A549 (cell line): ENCODE measurements around the gene AGR3.

ENCODE experiments used
- CEBPB ChIP-seq, 2 experiments: fragments of >200 bp in 1 of 2; sonication (Bioruptor Twin) in 1 of 2; formaldehyde crosslinking in 1 of 2; IDR thresholded peaks; 2 replicates each; pipeline ENCODE4 v1.6.1; 2012 to 2016
- CHD2 ChIP-seq: fragments of 150-350 bp; IDR thresholded peaks from 2 replicates; pipeline ENCODE4 v1.6.1; 2014; ENCODE audit warnings: low read length; ENCODE audit not compliant: partially characterized antibody
- ESRRA ChIP-seq: fragments of 150-350 bp; IDR thresholded peaks from 2 replicates; pipeline ENCODE4 v1.6.1; 2014; ENCODE audit warnings: mild to moderate bottlenecking, low read length, borderline replicate concordance
- JUNB ChIP-seq: fragments of >200 bp; sonication (Bioruptor Twin); formaldehyde crosslinking; IDR thresholded peaks from 2 replicates; pipeline ENCODE4 v1.6.1; 2016
- KDM1A ChIP-seq: fragments of 200-600 bp; sonication (generic); IDR thresholded peaks from 2 replicates; pipeline ENCODE4 v1.6.1; 2016; ENCODE audit warnings: low read depth, mild to moderate bottlenecking
- MAFK ChIP-seq: fragments of 450-650 bp; IDR thresholded peaks from 2 replicates; pipeline ENCODE4 v1.6.1; 2014; ENCODE audit not compliant: partially characterized antibody
- NPAS2 ChIP-seq: fragments of 250-450 bp; sonication (Bioruptor Pico); IDR thresholded peaks from 2 replicates; pipeline ENCODE4 v1.8.0; 2022; ENCODE audit warnings: mild to moderate bottlenecking, moderate library complexity, borderline replicate concordance
- RCOR1 ChIP-seq: fragments of 150-350 bp; IDR thresholded peaks from 2 replicates; pipeline ENCODE4 v1.6.1; 2014; ENCODE audit warnings: antibody characterized with exemption, low read length, low read depth
- RFX5 ChIP-seq: fragments of 450-650 bp; IDR thresholded peaks from 2 replicates; pipeline ENCODE4 v1.7.1; 2014; ENCODE audit warnings: antibody characterized with exemption, mild to moderate bottlenecking, moderate library complexity
- SMC3 ChIP-seq: fragments of >200 bp; sonication (Bioruptor Twin); formaldehyde crosslinking; IDR thresholded peaks from 3 replicates; pipeline ENCODE4 v1.6.1; 2018; ENCODE audit warnings: inconsistent platforms
- TF ChIP-seq, protein P1 (sequence below): IDR thresholded peaks from 2 replicates; pipeline ENCODE4 v1.6.1; 2012
- TF ChIP-seq, protein P2 (sequence below): fragments of >200 bp; sonication (Bioruptor Twin); formaldehyde crosslinking; IDR thresholded peaks from 3 replicates; pipeline ENCODE4 v1.5.1; 2016
- TF ChIP-seq, protein P3 (sequence below): fragments of 200-600 bp; sonication (generic); IDR thresholded peaks from 2 replicates; pipeline ENCODE4 v1.6.1; 2016; ENCODE audit warnings: antibody characterized with exemption, mild to moderate bottlenecking, moderate library complexity
- TF ChIP-seq, protein P4 (sequence below): IDR thresholded peaks from 2 replicates; pipeline ENCODE4 v1.6.1; 2012; ENCODE audit warnings: low read depth, borderline replicate concordance

DNA sequence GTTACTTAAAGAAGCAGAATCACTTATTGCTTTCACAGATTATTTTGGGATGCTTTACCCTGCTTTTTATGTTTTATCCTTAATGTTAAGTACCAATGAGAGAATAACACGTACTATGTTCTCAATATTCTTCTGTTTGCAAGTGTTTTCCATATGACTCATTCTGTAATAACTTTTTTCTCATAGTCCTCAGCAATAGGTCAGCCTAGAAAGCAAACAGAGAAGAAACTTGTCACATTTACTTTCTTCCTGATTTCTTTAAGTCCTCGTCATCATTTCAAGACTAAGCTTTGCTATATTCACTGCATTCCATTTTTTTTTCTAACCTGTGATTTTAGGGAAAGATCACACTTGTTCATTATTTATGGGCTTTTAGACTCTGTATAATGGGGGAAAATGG, 70.2 kb downstream of the AGR3 start:
- TF ChIP-seq JUNB, result peak; percentile 36
- TF ChIP-seq, protein P1, sequence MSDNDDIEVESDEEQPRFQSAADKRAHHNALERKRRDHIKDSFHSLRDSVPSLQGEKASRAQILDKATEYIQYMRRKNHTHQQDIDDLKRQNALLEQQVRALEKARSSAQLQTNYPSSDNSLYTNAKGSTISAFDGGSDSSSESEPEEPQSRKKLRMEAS, result peak; percentile 19; the same call in 1 of the 2 replicates
- TF ChIP-seq, protein P2, sequence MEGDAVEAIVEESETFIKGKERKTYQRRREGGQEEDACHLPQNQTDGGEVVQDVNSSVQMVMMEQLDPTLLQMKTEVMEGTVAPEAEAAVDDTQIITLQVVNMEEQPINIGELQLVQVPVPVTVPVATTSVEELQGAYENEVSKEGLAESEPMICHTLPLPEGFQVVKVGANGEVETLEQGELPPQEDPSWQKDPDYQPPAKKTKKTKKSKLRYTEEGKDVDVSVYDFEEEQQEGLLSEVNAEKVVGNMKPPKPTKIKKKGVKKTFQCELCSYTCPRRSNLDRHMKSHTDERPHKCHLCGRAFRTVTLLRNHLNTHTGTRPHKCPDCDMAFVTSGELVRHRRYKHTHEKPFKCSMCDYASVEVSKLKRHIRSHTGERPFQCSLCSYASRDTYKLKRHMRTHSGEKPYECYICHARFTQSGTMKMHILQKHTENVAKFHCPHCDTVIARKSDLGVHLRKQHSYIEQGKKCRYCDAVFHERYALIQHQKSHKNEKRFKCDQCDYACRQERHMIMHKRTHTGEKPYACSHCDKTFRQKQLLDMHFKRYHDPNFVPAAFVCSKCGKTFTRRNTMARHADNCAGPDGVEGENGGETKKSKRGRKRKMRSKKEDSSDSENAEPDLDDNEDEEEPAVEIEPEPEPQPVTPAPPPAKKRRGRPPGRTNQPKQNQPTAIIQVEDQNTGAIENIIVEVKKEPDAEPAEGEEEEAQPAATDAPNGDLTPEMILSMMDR, result no peak
- TF ChIP-seq MAFK, result peak; percentile 36
- TF ChIP-seq RCOR1, result no peak
- TF ChIP-seq ESRRA, result no peak
- TF ChIP-seq, protein P3, sequence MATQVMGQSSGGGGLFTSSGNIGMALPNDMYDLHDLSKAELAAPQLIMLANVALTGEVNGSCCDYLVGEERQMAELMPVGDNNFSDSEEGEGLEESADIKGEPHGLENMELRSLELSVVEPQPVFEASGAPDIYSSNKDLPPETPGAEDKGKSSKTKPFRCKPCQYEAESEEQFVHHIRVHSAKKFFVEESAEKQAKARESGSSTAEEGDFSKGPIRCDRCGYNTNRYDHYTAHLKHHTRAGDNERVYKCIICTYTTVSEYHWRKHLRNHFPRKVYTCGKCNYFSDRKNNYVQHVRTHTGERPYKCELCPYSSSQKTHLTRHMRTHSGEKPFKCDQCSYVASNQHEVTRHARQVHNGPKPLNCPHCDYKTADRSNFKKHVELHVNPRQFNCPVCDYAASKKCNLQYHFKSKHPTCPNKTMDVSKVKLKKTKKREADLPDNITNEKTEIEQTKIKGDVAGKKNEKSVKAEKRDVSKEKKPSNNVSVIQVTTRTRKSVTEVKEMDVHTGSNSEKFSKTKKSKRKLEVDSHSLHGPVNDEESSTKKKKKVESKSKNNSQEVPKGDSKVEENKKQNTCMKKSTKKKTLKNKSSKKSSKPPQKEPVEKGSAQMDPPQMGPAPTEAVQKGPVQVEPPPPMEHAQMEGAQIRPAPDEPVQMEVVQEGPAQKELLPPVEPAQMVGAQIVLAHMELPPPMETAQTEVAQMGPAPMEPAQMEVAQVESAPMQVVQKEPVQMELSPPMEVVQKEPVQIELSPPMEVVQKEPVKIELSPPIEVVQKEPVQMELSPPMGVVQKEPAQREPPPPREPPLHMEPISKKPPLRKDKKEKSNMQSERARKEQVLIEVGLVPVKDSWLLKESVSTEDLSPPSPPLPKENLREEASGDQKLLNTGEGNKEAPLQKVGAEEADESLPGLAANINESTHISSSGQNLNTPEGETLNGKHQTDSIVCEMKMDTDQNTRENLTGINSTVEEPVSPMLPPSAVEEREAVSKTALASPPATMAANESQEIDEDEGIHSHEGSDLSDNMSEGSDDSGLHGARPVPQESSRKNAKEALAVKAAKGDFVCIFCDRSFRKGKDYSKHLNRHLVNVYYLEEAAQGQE, result no peak
- no peak for TF ChIP-seq CHD2
- no peak for TF ChIP-seq NPAS2 (CRISPR knock-in tag)
- TF ChIP-seq, protein P4, sequence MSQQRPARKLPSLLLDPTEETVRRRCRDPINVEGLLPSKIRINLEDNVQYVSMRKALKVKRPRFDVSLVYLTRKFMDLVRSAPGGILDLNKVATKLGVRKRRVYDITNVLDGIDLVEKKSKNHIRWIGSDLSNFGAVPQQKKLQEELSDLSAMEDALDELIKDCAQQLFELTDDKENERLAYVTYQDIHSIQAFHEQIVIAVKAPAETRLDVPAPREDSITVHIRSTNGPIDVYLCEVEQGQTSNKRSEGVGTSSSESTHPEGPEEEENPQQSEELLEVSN, result no peak
- TF ChIP-seq RFX5, result no peak
- no peak for TF ChIP-seq KDM1A
- peak in 1 of 2 experiments; percentile 39; a peak in 1 of 4 replicates for TF ChIP-seq CEBPB (IDR thresholded peaks at IDR 0.05)
- no peak for TF ChIP-seq SMC3
